GM12874 (cell line): ENCODE measurements around the gene CACNA1C.

ENCODE experiments used
- CTCF ChIP-seq: IDR thresholded peaks from 2 replicates; pipeline ENCODE4 v1.5.1; 2011; ENCODE audit warnings: low read depth, mild to moderate bottlenecking, control low read depth, low read length, moderate library complexity; ENCODE audit not compliant: insufficient read depth

Gene CACNA1C

DNA sequence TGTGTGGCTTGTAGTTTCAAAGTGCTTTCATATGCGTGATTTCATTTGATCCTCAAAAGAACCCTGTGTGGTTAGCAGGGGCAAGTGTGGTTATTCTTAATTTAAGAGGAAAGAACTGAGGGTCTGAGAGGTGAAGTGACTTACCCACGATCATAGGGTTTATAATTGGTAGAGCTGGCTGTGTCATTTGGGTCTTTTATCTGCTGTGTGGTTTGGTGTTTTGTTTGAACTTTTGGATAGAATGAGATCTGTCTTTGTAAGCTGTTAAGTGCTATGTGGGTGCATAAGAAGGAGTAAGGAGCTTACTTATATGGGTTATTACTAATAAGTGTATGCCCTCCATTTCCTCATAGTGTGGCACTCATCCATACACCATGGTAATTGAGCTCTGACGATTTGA lies 190.0 kb downstream of the CACNA1C start:
- no peak for TF ChIP-seq CTCF

DNA sequence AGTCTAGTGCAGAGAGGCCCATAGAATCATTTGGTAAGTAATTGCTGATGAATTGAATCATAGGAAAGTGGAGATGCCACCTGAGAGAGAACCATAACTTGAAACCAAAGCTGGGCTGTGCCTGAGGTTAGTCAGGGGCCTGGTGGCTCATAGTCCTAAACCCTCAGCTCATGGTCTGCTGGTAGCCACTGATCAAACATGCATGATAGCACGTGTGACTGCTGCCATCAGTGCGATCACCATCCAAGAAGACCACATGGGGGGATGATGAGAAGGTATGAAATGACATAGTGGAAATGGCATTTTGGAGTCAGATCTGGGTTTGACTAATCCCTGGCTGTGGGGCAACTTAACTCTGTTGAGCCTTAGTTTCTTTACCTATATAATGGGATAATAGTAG lies 190.5 kb downstream of the CACNA1C start:
- no peak for TF ChIP-seq CTCF

DNA sequence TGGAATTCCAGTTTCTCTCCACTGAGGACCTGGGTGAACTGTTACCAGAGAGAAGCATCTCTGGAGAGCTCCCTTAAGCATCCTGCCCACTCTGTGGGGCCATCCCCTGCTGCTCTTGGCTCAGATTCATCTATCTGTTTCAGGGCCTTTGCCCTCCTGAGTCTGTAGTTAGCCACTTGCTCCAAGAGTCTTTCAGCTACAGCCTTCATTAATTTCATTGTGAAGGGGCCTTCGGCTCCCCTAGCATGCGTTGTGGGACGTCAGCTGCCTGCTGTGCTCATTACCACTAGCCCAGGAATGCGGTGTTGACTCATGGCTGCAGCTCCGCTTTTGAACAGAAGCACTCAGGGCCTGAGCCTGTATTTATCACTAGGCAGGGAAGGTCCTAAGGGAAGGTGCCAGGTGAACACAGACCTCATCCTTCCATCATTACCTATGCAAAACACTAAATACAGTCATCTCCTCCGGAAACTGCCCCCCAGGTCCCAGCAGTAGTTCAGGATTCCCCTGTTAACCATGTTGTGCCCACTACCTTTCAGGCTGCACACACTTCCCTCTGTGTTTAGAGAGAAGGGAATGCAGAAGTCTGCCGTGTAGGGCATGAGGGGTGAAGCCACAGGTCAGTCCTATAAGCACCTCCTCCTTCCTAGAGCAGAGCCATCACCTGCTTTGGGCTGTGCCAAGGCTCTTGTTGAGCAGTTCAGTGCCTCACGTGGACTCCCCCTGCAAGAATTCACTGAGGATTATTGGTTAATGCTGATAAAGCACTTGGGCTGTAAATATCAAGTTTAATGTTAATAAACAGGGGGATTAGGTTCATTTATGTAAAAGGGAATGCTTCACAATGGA lies 191.4 kb downstream of the CACNA1C start:
- TF ChIP-seq CTCF: no peak

GRCh38 chr12:2246358-2246757 lies 193.6 kb downstream of the CACNA1C start:
- no peak for TF ChIP-seq CTCF

- no peak for TF ChIP-seq CTCF
Measured at GRCh38 chr12:2247120-2247519, 194.3 kb downstream of the CACNA1C start.

- no peak for TF ChIP-seq CTCF
Measured at GRCh38 chr12:2247596-2247995, 194.8 kb downstream of the CACNA1C start.

DNA sequence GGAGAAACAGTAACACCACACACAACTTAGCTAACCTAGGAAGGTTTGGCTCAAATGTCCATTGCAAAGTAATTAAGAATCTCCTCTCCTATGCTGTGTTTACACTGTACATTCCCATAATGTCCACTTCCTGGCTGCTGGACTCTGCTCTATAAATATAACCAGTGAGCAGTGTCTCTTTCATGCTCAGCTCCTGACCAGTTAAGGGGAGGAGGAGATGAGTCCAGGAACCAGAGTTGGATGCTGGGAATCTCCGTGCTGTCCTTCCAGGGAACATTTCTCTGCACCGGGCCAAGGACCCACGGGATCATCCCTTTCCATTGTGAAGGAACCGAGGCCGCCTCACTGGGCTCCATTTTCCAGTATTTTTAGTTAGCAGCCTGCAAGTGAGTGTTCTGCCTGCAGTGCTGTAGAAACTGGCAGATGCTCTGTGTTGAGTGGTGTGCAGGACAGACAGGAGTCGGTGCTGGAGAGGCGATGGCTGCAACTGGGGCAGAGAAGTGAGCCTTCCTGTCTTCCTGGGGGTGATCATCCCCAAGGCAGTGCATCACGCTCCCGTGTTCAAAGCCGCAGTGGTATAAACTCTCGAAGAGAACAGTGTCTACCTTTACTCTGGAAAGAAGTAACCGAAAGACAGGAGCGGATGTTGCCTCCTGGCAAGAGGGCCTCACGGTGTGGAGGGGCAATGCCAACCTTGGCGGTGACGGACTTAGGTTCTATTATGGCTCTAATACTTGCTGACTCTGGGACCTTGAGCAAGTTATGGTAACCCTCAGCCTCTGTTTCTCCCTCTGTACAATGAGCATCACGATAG lies 195.5 kb downstream of the CACNA1C start:
- TF ChIP-seq CTCF: no peak
